NCI-H2196 treated with DMSO at 0.1 percent for 48 hours (cell line): ENCODE results near the gene FMNL2.
"Not testable (repeated sequence)": the region's sequence is repeated elsewhere in the genome, so short reads cannot be mapped to it uniquely, and the experiment has no call there.

ENCODE experiments used
- DNase-seq: peaks from one replicate; lab custom pipeline; 2025; ENCODE audit not compliant: unreplicated experiment; lab: John Stamatoyannopoulos, UW

The FMNL2 gene

DNA sequence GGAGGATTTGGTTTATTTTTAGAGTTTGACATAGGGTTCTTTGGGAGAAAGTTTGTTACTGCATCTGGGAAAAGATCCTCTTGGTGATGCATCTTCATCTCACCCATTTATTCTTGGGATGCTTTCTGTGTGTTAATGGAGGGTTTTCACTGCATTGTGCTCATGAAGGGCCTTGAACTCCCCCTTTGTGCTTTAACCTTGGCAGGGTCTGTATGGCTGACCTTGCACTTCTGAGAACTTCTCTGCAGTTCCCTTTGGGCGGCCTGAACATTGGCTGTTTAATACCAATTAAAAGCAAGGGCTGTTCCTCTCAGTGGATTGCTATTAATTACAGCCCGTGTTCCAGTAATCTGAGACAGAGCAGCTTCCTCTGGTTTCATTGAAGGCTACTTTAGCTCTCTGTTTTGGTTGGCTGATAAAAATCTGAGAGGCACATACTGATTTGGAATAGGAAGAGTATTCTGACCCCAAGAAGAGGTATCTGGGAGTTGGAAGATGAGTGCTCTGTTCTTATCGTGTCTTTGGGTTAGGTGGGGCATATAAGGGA lies 37.5 kb downstream of the FMNL2 start:
- DNase-seq = no peak

DNA sequence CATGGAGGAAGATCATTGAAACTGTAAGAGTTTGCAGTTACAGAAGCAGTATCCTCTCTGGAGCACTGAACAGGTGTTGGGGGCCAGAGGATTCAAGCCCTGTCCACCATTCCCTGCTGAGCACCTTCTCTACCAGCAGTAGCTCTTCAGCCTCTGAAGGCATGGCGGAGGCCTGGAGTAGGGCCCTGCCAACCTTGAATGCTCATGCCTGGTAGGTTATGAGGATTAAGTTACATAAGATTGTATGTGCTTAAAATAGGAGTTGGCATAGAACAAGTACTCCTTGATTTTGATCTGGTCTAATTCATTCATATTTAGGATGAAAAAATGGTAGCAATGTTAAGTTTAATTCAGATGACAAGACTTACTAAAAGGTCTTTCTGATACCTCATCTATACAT lies 40.2 kb downstream of the FMNL2 start:
- DNase-seq = no peak

DNA sequence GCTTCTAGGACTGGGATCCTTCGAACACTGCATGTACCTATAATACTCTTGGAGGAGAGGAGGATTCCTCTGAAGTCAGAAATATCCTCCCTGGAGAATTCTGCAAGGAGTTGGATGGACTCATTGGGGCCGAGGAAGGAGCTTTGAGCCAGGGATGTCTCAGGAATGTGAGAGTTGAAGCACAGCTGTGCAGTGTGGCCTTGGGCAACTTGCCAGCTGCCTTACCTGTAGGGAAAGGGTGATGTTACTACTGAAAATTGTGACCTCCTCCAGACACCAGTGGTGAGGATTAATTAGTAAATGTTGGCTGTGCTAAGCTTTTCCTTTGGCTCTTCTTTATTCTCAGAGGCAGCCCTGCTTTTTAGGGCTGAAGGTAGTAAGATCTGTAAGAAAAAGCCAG lies 41.4 kb downstream of the FMNL2 start:
- DNase-seq = no peak

DNA sequence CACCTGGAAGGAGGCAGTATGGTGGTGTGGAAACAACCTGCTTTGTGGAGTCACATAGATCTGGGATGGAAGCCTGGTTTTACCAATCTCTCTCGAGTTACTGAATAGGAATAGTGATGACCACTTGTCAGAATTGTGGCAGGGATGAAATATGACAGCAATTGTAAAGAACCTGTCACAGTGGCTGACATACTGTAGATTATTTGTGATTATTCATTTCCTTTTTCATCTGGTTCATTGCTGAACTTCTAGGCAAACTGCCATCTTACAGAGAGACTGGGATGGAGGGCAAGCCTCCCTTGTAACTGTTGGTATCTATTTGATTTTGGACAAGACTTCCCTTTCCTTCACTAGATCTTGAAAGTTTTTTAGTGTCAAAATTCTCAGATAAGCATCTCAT lies 42.0 kb downstream of the FMNL2 start:
- no peak for DNase-seq

DNA sequence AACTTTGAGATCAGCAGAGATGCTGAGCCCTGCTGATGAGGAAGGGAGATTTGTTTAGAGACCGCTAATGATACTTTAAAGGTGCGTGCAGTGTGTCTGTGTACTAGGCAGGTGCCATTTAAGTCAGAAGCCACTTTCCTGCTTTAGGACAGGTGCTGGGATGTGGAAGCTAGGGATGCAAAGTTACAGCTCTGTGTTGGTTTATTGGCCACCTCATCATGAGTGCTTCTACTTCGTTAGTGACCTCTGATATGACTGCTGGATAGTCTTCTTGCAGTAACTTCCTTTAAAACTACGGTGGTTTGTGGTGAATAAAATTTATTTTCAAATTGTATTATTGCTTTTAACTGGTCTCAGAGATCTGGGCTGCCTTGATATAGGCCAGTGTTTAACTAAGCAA lies 44.1 kb downstream of the FMNL2 start:
- no peak for DNase-seq

DNA sequence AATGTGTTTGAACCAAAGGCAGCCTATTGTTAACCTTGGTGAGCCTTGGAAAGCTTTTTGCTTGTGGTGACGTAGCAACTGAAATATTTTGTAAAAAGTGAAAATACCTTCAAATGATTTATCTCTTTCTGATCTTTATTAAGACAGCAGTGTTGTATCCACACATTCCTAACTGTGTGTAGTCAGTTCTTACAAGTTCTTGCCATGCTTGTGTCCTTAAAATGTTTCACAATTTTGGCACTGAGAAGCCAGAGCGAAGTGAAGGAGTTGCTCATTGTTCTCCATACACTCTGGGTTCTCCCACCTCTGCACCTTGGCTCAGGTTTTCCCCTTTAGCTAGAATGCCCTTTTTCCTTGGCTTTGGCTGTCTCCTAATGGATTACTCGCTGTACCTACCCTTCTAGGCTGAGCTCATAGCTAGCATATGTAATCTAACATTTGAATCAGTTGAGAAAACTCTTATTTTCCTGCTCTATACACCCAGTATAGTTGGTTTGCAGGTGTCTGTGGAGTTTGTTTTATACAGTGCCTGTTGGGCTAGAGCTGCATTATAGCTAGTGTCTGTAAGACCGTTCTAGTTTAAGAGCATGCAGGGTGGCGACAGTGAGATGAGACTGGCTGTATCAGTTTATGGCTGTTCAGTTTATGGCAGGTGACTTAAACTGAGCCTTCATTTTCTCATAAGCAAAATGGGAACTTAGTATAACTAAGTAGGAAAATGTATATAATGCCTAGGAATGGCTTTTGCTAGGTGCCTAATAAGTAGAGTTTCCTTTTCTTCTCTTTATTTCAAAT lies 45.5 kb downstream of the FMNL2 start:
- DNase-seq = no peak

DNA sequence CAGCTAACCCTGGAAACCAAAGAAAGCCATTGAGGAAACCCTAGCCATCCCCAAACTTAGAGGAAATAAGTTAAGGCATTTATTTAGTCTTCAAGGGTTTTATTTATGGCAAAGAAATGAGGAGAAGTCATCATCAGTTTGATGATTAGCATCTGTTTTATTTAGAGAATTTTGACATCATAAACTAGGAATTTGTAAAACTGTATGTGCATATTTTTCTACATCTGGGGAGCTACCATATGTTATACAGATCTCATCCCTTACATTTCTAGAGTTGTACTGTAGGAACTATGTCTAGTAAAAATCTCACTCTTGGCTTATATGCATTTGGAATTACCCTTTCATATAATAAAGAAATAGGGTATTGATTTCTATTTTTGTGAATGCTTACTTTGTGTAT lies 48.7 kb downstream of the FMNL2 start:
- no peak for DNase-seq

DNA sequence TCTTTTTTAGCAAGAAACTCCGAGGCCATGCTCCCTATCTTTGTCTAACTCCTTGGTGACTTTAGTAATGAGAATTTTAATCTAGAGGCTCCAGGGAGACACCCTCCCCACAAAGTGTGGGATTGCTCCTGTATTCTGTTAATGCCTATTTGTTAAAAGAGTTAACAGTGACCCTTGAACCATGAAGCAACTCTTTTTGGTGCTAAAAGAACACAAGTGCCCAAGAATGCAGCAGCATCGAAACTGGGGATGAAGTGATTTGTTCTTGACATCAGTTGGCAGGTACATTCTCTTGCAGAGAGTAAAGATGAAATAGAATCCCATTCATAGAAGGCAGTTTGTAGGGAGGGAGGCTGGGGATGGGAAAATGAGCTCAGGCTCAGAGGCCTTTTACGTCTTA lies 50.0 kb downstream of the FMNL2 start:
- no peak for DNase-seq

DNA sequence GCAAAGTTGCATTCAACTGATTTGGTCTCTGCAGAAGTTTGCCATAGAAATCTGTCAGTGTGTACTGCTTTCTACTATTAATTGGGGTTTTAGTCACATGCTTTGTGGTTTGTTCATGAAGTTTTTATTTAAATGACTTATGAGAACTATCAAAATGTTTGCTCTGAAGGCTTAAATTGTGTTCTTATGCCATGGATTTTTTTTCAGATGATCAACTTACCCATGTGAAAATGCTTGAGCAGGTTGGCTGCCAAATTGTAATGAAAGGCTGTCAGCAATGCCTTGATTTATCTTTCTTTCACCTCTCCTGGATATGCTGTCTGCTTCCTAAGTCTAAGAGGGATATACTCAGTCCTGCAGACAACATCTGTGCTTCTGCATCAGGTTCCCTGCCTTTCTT lies 50.7 kb downstream of the FMNL2 start:
- DNase-seq = no peak

DNA sequence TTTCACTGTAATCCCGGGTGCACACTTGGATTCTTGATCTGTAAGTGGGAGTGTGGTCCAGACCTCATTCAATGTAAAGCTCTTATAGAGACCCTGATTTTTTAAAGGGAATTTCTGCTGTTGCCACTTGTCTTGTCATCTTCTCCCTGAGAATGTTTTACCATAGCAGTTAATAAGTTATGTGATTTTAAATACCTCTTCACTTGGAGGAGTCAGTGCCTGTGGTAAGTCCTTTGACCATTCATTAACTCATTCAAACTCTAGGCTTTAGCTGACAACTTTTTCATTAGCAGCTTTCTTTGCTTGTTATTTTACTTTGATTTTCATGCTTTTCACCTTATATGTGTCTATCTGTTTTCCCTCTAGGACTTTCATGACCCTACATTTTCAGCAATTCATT lies 51.3 kb downstream of the FMNL2 start:
- no peak for DNase-seq

DNA sequence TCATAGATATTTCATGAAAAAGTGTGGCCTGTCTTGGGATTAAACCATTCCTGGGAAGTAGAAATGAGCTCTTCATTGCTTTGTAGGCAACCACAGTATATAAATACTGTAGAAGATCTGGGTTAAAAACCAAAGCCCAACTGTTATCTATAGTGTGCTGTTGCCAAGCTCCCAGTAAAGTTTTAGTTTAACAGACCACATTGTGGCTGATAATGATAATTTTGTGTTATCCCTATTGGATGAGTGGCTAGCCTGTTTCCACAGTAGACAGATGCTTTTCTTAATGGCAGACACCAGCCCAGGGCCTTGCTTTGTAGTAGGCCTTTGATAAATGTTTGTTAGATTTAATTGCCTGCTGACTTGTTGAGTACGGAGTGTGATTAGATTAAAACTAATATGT lies 52.1 kb downstream of the FMNL2 start:
- no peak for DNase-seq

DNA sequence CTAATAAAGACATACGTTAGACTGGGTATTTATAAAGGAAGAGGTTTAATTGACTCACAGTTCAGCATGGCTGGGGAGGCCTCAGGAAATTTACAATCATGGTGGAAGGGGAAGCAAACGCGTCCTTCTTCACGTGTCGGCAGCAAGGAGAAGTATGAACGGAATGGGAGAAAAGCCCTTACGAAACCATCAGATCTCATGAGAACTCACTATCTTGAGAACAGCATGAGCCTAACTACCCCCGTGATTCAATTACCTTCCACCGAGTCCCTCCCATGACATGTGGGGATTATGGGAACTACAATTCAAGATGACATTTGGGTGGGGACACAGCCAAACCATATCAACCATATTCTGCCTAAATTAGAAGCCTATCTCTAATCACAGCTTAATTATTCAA lies 53.3 kb downstream of the FMNL2 start:
- DNase-seq = not testable (repeated sequence)

DNA sequence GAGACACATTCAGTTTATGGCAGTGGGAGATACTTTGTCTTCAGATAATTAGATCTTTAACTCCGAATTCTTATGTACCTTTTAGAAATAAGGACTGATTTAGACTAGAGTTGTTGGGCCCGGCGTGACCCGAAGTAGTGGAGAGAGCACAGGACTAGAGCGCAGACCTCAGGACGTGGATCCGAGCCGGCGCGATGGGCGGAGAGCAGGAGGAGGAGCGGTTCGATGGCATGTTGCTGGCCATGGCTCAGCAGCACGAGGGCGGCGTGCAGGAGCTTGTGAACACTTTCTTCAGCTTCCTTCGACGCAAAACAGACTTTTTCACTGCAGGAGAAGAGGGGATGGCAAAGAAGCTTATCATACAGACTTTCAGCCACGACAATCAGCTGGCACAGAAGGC lies 54.5 kb downstream of the FMNL2 start:
- DNase-seq = no peak

DNA sequence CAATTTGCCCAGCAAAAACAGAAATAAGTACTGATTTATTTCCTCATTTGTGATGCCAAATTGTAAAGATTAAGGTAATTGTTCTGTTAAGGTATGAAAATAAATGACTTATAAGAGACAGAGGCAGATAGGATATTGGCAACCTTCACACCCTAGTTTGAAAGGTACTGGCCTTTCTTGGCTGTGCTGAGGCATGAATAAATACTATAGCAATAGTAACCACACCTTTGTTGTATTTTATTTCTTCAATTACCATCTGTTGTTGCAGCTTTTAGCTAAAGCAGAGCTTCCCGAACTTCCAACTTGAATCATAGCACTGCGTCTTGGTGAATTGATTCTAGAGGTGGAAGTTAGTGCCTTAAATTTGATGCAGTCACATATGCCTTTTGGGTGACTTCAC lies 55.9 kb downstream of the FMNL2 start:
- DNase-seq = no peak

DNA sequence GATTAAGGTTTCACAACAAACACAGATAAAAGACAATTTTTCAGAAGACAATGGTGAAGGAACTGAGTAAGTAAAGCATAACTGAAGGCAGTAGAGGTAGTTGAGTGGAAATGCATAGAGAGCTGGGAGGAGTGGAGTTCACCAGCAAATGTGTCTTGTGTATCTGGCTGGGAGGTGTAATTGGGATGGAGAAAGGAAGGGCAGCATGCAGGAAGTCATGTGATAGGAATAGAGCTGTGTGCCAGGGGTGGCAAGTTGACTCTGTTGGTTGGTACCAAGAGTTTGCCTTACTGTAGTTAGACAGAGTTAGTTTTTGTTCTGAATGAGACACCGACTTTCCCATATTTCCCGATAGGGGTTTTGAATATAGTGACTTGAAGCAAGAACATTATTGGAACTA lies 56.3 kb downstream of the FMNL2 start:
- DNase-seq = no peak

DNA sequence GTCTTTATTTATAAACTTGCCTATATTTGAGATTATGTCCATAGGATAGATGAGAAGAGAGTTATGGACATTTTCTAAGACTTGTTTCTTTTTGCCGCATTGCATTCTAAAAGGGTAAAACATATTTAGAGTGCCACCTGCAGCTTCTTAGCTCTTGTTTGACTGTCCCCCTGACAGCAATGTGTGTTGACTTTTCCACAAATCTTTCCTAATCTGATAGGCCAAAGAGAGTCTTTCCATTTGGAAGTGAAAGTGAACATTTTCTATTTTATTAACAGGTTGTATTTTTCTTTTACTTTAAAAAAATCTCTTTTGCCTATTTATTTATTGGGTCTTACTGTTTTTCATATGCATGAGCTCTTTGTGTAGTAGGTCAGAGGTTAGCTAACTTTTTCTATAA lies 58.4 kb downstream of the FMNL2 start:
- no peak for DNase-seq

DNA sequence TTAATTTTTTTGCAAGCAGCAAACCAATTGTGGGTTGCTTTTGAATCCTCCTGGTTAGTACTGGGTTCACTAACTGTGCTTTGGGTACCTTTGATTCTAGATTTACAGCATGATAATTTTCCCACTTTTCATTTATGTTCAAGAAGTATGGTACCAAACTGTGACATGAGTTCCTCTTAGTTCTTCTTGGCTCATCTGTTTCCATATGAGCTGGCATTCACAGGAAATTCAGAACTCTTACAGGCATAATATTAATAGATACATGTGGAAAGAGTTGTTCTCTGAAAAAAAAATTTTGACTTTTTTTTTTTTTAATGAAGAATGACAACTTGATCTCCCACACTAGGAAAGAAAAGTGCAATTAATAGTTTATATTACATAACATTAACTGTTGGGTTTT lies 59.4 kb downstream of the FMNL2 start:
- DNase-seq = no peak

DNA sequence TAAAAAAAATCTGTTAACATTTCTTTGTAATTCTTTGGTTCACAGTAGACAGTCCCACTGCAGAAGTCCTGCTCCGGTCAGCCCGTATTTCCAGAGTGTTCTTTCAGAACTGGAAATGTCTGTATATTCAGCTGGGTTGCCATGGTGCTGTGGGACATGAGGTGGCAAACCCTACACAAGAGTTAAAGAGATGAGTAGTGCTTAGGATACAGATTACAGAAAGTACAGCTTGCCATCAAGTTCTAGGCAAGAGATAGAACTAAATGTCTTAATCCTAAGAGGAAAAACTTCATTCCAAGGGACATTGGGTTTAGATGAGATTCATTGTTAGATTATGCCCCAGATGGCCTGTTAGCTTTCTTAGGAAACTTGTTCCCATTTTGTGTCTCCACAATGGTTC lies 60.1 kb downstream of the FMNL2 start:
- DNase-seq = no peak

DNA sequence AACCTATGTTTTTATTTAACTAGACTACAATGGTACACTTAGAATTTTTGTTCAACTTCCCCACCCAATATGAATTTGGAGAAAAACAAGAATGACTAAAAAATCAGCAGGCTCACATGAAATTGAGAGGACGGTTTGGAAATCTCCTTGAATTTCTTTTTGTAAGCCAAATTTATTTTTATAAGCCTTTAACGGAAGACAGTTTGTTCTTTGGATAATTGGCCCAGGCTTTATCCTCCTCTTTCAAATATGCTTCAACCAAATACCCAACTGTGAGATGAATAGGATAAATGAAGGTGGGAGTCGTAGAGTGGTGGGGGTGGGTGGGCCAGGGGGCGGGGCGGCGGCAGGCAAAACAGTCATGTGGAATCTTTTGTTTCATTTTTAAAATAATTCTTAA lies 60.6 kb downstream of the FMNL2 start:
- no peak for DNase-seq

DNA sequence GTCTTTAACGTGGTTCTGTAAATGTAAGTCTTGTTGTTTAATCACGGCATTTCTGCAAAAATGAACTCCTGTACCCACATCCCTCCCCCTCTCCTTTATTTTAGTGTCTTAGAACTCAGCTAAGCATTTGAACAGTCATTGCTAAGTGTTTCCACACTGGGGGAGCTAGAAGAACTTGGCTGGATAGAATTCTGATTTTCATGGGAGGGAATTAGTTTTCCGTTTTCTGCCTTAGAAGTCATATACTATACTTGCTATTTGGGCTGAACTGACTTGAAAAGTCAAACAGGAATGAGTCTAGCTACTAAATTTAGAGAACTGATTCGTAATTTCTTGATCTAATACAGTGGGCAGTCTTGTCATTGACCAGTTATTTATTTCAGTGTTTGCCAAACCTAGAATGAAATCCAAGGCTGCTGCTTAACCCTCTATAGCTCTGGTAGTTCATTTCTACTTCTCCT lies 61.1 kb downstream of the FMNL2 start:
- DNase-seq = no peak

DNA sequence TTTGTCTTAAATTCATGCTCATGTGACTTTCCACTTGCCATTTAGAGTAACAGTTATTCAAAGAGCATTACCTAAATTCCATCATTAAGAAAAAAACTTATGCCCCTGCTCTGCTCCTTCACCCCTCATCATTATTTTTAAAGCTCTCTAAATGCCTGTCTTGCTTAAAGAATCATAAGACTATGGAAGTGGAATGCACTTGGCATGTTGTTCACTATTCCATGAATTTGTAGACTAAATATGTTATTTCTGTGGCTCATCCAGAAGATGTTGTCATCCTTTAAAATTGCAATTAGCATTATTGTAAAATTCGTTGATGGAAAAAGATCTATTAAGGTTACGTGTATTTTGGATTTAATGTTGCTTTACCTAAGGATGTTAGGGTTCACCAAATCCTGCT lies 61.8 kb downstream of the FMNL2 start:
- no peak for DNase-seq

DNA sequence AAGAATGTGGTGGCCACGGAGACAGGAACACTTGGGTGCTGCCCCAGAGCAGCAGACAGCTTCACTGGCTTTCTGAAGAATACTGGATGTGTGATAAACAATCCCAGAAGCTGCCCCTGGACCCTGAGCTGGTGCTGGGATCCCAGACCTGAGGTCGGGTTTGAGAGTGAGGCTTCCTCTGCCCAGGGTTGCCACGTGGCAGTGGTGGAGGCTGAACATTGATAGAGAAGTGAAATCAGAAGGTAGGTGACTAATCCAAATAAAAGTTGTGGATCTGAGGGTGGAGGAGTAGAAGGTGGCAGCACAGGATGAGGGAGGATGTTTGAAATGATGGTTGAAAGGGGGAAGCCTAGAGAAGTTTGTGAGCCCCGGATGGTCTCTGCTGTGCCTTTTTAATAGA lies 64.0 kb downstream of the FMNL2 start:
- no peak for DNase-seq

DNA sequence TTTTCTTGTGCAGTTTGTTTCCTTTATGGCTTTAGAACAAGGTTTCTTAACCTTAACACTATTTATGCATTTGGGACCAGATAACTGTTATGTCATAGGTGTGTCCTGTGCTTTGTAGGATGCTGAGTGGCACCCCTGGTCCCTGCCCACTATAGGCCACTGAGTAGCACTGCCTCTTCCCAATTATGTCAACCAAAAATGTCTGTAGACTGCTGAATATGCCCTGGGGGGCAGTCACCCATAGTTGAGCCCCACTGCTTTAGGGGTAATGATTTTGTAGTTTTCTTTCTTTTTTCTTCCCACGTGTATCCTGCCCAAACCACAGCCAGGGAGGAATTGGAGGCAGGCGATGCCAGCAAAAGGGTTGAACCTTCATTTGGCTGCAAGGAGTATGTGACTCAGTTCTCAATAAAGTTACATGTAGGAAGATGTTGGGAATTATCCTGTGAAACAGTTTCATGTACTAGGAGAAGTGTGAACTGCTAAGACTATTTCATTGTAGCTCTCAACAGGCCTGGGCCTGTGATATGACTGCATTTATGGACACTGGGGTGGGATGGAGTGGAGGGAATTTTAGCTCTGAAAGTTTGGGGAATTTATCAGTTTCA lies 65.7 kb downstream of the FMNL2 start:
- DNase-seq = no peak
